GM18511 (cell line): ENCODE measurements around the gene OR6B1.

Source experiments
- ATAC-seq: cut with Tn5 transposase; IDR thresholded peaks from one replicate; pipeline ENCODE4 v1.9.1; 2021; ENCODE audit warnings: mild to moderate bottlenecking, moderate library complexity; ENCODE audit not compliant: unreplicated experiment

The OR6B1 gene

GRCh38 chr7:144000020-144000419, at the start of gene OR6B1:
OR6B1 (plus strand) TSS chr7:144000320; CDS start chr7:144003997, 3,677 bp downstream.
- no peak for ATAC-seq

- no peak for ATAC-seq
These were observed 46.7 kb upstream of the OR6B1 start for GRCh38 chr7:143953421-143953820.

- ATAC-seq, result no peak
These were observed 46.0 kb upstream of the OR6B1 start for GRCh38 chr7:143954135-143954534.

GRCh38 chr7:143954544-143954943, 45.6 kb upstream of the OR6B1 start, which contains the start of gene OR2F1:
OR2F1 (plus strand) TSS chr7:143954844; CDS start chr7:143959971, 5,127 bp downstream.
- ATAC-seq, result no peak

- no peak for ATAC-seq
These were observed 41.3 kb upstream of the OR6B1 start for GRCh38 chr7:143958781-143959180.

GRCh38 chr7:143960813-143961610, 39.1 kb upstream of the OR6B1 start:
- ATAC-seq, result no peak

- ATAC-seq, result no peak
These were observed 34.8 kb upstream of the OR6B1 start for GRCh38 chr7:143965280-143965679.

- no peak for ATAC-seq
These were observed 32.7 kb upstream of the OR6B1 start for GRCh38 chr7:143967398-143967797.

GRCh38 chr7:143973870-143974416, 26.2 kb upstream of the OR6B1 start:
- no peak for ATAC-seq

- ATAC-seq, result no peak
These were observed 25.7 kb upstream of the OR6B1 start for GRCh38 chr7:143974459-143974858.

- no peak for ATAC-seq
These were observed 24.5 kb upstream of the OR6B1 start for GRCh38 chr7:143975617-143976016.

GRCh38 chr7:143978585-143978984, 21.5 kb upstream of the OR6B1 start:
- ATAC-seq, result no peak

- no peak for ATAC-seq
These were observed 20.8 kb upstream of the OR6B1 start for GRCh38 chr7:143979359-143979758.

GRCh38 chr7:143979998-143980397, 20.1 kb upstream of the OR6B1 start:
- ATAC-seq, result no peak

GRCh38 chr7:143980746-143981510, 19.2 kb upstream of the OR6B1 start:
- no peak for ATAC-seq

GRCh38 chr7:143983960-143984359, 16.2 kb upstream of the OR6B1 start:
- ATAC-seq, result no peak

GRCh38 chr7:143987513-143987912, 12.6 kb upstream of the OR6B1 start:
- ATAC-seq, result no peak

GRCh38 chr7:143988976-143989745, 11.0 kb upstream of the OR6B1 start:
- ATAC-seq, result no peak

- ATAC-seq, result no peak
These were observed 7.5 kb upstream of the OR6B1 start for GRCh38 chr7:143992670-143993069.

GRCh38 chr7:143993924-143994323, 6.2 kb upstream of the OR6B1 start:
- no peak for ATAC-seq

- no peak for ATAC-seq
These were observed 1.4 kb downstream of the OR6B1 start for GRCh38 chr7:144001543-144001942.
